Cerebellar cortex (tissue), 1 donor: Measurements from ENCODE around the gene PEX14.

ENCODE experiments used
- DNase-seq: peaks from one replicate; pipeline ENCODE4 v3.0.0-alpha.2; 2015; ENCODE audit warnings: low spot score

Gene PEX14

GRCh38 chr1:10596780-10597179, 122.0 kb downstream of the PEX14 start:
- no peak for DNase-seq

GRCh38 chr1:10597492-10598388, 123.0 kb downstream of the PEX14 start:
- DNase-seq, result no peak

- DNase-seq, result no peak
Observed at GRCh38 chr1:10598389-10598702, 123.6 kb downstream of the PEX14 start.

- DNase-seq, result no peak
Observed at GRCh38 chr1:10599194-10599861, 124.6 kb downstream of the PEX14 start.

- no peak for DNase-seq
Observed at GRCh38 chr1:10601342-10602070, 126.8 kb downstream of the PEX14 start.

GRCh38 chr1:10602936-10603335, 128.2 kb downstream of the PEX14 start:
- no peak for DNase-seq

- DNase-seq, result no peak
Observed at GRCh38 chr1:10604966-10605365, 130.2 kb downstream of the PEX14 start.

- no peak for DNase-seq
Observed at GRCh38 chr1:10606064-10606463, 131.3 kb downstream of the PEX14 start.

- no peak for DNase-seq
Observed at GRCh38 chr1:10607228-10607627, 132.5 kb downstream of the PEX14 start.

GRCh38 chr1:10608690-10609089, 133.9 kb downstream of the PEX14 start:
- no peak for DNase-seq

- DNase-seq, result no peak
Observed at GRCh38 chr1:10610901-10611600, 136.3 kb downstream of the PEX14 start.

- peak; percentile 67 for DNase-seq
Observed at GRCh38 chr1:10612436-10613160, 137.8 kb downstream of the PEX14 start.

GRCh38 chr1:10613340-10613739, 138.6 kb downstream of the PEX14 start:
- no peak for DNase-seq

- no peak for DNase-seq
Observed at GRCh38 chr1:10613861-10614260, 139.1 kb downstream of the PEX14 start.

- no peak for DNase-seq
Observed at GRCh38 chr1:10614377-10615225, 139.9 kb downstream of the PEX14 start.

- DNase-seq, result no peak
Observed at GRCh38 chr1:10615332-10615731, 140.6 kb downstream of the PEX14 start.

GRCh38 chr1:10615932-10616671, 141.4 kb downstream of the PEX14 start:
- DNase-seq, result no peak

GRCh38 chr1:10616696-10617095, 141.9 kb downstream of the PEX14 start:
- no peak for DNase-seq

- DNase-seq, result no peak
Observed at GRCh38 chr1:10617318-10617717, 142.6 kb downstream of the PEX14 start.
